Stimulated activated CD4-positive, alpha-beta T cell treated with anti-CD3 and anti-CD28 coated beads, Interleukin-1b, Interleukin-23, amount 100 ng/mL, for 24 hours (primary cell): ENCODE results near the gene ETFBKMT.

ENCODE experiments used
- DNase-seq, 4 experiments: peaks; one replicate each; pipeline ENCODE4 v3.0.0-alpha.2; 2020; ENCODE audit warnings: low read depth in 4 of 4, low spot score in 1 of 4

ETFBKMT gene, protein sequence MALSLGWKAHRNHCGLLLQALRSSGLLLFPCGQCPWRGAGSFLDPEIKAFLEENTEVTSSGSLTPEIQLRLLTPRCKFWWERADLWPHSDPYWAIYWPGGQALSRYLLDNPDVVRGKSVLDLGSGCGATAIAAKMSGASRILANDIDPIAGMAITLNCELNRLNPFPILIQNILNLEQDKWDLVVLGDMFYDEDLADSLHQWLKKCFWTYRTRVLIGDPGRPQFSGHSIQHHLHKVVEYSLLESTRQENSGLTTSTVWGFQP

DNA sequence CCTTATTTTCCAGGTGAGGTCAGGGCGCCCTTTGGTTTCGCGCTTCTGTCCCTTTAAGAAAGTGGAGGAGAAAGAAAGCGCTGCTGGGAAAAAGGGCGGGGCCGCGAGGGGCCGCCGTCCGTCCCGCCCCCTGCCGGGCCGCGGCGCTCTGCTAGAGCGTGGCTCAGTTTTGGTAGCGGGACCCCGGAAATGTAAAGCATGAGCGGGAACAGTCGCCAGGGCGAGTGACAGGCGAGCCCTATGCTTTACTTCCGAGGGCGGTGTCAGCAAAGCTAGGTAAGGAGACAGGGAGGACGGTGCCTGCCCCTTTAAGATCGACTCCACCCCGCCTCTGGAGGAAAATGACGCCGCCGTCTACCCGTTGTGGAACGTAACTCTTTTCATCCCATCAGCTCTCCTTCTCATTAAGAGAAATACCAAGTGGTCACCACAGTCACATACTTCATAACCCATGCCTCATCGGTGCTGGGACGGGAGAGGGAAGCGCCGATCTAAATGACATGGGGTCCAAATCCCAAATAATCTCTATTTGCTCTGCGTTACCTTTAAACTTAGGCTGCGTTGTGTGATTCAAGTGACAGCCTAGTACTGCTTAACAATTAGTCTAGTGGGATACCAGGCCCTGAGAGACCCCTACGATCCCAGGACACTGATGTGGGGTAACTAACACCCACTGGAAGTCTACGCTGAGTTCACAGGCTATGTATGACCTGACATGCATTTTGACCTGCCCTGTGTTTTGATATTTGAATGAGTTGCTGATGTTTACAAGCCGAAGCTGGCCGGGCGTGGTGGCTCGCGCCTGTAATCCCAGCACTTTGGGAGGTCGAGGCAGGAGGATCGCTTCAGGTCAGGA, at the start of gene ETFBKMT:
Gene ETFBKMT (plus strand): TSS at position 602 of the 856 bp plus-strand sequence. CDS start 2,266 bp downstream, outside the sequence.
- DNase-seq: peak; percentile 71 to 88 (median 82)

DNA sequence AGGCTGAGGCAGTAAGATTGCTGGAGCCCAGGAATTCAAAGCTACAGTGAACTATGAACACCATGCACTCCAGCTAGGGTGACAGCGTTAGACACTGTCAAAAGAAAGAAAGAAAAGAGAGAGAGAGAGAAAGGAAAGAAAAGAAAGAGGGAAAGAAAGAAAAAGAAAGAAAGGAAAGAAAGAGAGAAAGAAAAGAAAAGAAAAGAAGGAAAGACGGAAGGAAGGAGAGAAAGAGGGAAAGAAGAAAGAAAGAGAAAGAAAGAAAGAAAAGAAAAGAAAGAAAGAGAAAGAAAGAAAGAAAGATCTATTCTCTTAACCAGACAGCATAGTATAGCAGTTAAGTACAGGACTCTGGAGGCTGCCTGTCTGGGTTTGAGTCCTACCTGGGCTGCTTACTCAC, 46.7 kb upstream of the ETFBKMT start:
- no peak for DNase-seq

DNA sequence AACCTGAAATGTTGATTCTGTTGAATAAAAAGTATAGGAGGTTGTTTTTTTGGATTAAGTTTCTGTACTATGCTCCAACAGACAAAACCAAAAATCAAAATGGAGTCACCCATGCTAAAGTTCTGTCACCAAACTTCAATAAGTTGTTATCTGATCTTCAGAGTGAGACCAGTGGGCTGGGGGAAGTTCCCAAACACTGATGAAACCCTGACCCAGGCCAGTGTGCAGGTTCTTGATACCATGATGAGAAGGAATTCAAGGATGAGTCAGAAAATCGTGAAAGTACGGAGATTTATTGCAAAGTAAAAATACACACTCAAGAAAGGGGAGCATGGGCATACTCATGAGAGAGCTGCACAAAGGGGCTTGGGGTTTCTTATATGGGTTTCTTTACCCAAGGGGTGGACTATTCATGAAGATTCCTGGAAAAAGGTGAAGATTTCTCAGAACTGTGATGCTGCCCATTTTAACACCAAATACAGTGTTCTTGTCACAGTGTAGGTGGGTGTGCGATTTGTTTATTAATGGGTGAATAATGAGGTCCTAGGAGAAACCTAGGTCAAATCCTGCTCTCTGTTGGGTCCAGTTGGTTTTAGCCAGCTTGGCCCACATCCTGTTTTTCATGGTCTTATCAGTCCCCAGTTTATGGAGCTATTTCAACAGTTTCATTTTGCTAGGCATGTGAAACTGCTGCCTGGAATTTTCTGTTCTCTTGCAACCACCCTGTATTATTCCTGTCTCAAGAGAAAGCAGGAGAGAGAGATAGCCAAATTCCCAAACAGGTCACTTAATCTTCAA, 41.1 kb upstream of the ETFBKMT start:
- no peak for DNase-seq

DNA sequence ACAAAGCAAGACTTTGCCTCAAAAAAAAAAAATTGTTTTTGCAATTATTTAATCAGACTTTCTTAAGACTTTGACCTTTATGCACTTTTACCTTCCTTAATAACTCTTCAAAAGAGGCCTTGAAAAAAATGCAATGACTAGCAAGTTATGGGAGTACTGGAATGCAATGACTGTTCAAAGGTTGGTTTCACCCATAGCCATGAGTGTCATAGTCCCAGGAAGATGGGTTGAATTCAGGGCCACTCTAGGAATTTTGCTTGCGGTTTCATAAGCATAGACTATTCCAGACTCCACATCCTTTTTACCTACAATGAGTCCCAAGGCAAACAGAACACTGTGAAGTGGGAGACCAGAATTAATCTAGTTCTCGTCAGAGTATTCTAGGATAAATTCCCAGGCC, 39.2 kb upstream of the ETFBKMT start:
- no peak for DNase-seq

DNA sequence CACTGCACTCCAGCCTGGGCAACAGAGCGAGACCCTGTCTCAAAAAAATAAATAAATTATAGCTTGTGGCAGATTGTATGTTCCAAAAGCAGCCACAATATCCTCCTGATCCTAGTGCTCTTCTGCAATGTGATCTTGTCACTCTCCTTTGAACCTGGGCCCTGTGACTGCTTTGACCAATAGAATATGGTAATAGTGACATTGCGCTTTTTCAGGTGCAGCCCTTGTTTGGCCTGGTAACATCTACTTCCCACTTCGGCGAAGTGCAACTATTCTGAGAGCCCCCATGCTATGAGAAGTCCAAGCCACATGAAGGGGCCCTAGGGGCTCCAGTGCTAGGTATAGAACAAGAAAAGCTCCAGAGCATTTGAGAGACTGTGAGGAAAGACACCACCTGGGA, 37.5 kb upstream of the ETFBKMT start:
- no peak for DNase-seq

DNA sequence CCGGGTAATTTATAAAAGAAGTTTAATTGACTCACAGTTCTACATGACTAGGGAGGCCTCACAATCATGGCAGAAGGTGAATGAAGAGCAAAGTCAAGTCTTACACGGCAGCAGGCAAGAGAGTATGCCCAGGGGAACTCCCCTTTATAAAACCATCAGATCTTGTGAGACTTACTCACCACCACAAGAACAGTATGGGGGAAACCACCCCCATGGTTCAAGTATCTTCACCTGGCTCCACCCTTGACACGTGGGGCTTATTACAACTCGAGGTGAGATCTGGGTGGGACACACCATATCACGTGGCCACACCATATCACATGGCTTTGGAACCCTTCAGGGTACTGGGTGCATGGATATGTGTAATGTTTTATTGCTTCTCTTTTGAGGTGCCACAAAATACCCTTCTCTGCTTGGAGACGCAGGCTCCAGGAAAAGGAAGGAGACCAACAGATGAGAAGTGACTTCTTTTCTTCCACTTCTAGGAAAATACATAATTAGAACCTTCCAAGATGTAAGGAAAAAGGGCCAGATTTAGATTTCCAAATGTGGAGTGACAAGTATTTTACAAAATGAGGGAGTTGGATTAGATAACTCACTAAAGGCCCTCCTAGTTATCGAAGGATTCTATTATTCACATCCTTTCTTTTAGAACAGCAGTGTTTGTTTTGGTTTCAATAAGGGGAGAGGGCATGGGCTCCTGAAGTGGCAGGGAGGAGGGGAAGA, 33.1 kb upstream of the ETFBKMT start:
- DNase-seq: no peak

DNA sequence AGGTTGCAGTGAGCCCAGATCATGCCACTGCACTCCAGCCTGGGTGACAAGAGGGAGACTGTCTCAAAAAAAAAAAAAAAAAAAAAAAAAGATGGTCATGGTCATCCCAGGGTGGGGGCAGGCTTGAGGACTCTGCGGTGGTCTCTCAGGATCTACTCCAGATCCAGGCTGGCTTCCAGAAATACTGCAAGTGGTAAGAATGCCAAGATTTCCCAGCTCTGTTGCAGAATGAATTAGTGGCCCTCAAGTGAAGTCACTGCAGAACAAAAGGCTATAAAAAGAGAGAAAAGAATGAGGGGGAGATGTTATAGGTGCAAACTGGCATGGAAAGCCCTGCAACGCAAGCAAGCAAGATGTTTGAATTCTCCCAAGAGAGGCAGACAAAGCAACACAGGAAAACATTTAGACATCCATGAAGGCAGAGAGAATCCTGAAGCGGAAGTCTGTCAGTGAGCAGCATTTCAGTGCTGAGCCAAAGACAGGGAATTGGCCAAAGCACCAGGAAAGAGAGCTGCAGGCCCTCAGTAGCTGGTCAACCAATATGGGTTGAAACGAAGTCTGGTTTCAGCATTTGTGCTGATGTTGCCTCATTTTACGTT, 31.9 kb upstream of the ETFBKMT start:
- no peak for DNase-seq

DNA sequence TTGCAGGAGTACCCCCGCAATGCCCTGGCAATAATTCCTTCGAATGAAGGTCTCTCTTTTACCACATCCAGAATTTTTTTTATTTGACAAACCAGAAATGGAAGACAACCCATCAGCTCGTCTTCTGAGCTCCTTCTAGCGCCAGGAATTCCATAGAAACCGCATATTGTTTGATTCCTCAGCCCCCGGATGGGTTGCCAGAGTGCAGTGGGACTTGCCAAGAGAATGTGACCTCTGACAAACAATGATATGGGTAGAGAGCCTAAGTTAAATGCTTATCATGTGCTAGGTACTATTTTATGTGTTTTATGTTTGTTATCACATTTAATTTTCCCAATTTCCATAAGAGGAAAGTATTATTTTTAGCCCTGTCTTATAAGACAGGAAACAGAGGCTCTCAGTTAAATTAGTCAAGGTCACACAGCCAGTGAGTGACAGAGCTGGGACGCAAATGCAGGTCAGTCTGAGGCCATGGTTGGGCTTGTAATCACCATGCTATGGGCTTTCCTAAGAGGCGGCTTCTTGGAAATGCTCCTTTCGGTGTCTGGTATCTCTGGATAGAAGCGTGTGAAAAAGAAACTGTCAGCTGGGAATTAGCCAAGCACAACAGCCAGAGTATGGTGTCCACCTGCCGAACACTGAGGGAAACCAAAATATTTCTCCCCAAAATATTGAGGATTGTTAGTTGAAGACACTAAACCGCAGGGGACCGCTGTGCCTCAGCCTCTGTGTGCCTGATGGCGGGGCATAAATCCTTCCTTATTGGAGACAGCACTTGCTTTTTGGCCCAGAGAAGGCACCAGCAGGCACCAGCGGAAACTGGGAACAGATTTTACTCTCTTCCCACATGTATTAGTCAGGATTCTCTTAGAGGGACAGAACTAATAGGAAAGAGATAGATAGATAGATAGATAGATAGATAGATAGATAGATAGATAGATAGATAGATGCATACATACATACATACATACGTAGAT, 29.4 kb upstream of the ETFBKMT start:
- no peak for DNase-seq

DNA sequence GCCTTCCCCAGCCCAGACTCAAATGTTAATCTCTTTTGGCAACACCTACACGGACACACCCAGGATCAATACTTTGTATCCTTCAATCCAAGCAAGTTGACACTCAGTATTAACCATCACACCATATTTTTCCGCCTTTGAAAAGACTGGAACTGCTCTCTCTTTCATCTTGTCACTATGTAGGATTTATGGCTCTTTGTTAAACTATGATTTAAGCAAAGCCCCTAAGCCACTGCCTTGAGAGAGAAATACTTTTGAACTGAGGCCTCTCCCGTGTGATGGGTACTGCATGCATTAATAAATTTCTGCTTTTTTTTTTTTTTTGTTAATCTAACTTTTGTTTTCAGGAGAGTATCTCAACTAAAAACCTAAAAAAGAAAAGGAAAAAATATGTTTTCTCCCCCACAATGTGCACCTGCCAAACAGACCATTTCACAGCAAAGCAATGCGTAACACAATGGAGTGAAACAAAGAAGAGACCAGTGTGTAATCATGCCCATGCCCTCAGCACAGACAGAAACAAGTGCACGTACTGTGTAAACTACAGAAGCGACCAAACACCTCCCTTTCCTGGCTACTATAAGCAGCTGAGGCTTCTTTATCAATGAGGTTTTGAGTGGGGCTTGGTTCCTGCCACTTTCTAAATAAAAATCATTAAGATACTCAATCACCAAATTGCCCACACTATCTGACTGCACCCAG, 28.3 kb upstream of the ETFBKMT start:
- no peak for DNase-seq

DNA sequence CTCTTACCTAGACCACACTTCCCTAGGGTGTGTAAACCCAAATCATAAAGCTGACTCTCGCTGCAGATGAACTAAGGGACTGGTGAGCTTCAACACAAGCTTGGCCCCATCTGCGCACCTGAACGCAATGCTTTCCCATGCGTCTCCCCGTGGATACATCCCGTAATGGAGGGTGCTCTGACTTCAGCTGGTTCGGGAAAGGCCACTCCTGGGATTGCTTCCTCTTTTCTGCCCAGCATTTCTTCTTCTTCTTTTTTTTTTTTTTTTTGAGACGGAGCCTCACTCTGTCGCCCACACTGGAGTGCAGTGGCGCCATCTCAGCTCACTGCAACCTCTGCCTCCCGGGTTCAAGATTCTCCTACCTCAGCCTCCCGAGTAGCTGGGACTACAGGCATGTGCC, 27.7 kb upstream of the ETFBKMT start:
- DNase-seq: no peak

DNA sequence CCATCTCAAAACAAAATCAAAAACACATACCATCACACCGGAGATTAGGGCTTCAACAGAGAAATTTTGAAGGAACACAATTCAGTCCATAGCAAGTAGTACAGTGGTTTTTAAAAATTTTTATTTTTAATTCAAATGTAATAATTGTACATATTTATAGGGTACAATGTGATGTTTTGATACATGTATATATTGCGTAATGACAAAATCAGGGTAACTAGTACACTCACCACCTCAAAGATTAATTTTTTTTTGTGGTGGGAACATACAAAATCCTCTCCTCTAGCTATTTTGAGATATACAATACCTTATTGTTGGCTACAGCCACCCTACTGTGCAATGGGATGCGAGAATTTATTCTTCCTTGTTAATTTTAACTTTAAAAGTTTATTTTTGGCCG, 26.0 kb upstream of the ETFBKMT start:
- no peak for DNase-seq

DNA sequence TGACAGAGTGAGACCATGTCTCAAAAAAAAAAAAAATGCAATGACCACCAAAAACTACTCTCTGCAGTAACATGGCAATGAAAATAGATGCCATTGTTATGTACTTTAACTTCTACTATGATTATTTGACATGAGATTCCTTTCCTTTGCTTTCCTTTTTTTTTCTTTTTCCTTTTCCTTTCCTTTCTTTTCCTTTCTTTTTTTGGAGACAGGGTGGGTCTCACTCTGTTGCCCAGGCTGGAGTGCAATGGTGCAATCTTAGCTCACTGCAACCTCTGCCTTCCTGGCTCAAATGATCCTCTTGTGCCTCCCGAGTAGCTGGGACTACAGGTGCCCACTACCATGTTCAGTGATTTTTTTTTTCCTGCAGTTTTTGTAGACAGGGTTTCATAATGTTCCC, 24.9 kb upstream of the ETFBKMT start:
- no peak for DNase-seq

DNA sequence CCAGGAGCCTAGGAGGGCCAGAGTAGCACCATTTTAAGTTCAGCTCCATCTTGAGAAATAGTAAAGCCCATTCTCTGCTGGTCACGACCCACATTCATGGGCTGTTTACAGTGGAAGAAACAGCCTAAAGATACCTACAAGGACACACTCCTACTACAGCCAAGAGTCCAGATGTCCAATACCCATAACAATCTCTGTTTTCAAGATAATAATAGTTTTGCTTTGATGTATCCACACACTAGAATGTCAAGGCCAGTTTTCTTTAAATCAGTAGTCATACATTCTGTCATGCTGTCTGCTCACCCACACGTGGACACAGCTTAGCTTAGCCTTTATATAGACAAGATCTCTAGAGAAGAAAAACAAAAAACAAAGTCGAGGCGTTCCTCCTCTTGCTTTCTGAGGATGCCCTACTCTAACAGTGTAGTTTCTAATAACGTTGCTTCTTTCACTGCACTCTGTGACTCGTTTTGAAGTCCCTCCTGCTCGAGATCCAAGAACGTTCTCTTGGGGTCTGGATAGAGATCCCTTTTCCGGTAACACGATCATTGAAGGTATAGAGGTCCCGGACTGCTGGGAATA, 17.9 kb upstream of the ETFBKMT start:
- DNase-seq: no peak

DNA sequence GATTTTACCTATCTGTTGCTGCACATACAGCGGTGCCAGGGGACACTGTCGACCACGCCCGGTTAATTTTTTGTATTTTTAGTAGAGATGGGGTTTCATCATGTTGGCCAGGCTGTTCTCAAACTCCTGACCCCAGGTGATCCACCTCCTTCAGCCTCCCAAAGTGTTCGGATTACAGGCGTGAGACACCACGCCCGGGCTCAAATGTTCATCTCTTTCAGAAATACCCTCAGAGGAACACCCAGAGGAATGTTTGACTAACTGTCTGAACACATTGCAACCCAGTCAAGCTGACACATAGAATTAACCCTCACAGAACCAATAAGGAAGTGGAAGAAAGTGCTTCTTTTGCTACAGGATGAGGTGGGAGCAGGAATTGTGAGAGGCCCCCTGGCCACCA, 15.0 kb upstream of the ETFBKMT start:
- DNase-seq: no peak

DNA sequence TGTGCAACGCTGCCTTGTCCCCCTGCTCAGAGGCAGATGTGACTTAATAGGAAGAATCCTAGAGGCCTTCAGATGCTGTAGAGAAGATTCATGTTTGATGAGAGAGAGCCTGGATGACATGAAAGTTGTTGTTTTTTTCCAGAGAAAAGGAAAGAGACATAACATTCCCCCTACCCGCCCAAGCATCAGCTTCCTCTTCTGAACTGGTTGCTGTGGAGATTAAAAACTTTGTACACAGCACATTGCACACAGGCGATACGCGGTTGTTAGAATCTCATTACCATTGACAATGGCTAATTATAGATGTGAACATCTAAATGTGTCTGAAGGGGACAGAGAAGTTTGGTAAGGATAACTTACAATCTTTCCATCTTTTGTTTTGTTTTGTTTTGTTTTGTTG, 13.6 kb upstream of the ETFBKMT start:
- DNase-seq: no peak

DNA sequence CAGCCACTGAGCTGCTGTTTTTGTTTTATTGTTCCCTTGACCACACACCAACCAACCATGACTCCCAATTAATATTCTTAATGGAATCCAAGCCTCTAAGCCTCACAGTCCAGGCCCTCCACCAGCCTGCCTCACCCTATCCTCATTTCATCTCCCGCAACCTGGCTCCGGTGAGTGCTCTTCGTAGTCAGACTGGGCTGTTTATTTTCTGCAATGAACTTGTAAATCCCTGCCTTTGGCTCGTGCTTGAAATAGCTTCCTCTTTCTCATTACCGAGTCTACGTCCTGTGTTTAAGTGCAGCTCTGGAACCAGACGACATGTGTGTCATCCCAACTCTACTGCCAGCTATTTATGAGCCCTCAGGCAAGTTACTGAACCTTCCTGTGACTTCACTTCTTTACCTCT, 12.4 kb upstream of the ETFBKMT start:
- DNase-seq: no peak

DNA sequence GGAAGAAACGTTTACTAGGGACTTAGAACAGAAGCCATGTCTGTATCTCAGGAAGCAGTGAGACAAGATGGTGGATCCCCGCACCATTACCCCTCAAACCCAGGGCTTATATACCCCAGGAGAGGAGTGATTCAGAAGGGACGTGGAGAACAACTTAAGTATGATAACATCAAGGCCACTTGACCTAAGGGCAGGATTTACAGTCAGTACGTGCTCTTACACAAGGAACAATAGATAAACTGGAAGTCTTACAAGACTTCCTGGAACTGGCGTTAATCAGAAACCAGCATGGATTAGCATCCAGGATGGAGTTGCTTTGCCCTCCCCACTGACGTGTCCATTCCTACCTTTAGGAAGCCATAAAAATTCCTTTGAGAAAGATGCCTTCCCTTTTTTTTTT, 8.6 kb upstream of the ETFBKMT start:
- no peak for DNase-seq

DNA sequence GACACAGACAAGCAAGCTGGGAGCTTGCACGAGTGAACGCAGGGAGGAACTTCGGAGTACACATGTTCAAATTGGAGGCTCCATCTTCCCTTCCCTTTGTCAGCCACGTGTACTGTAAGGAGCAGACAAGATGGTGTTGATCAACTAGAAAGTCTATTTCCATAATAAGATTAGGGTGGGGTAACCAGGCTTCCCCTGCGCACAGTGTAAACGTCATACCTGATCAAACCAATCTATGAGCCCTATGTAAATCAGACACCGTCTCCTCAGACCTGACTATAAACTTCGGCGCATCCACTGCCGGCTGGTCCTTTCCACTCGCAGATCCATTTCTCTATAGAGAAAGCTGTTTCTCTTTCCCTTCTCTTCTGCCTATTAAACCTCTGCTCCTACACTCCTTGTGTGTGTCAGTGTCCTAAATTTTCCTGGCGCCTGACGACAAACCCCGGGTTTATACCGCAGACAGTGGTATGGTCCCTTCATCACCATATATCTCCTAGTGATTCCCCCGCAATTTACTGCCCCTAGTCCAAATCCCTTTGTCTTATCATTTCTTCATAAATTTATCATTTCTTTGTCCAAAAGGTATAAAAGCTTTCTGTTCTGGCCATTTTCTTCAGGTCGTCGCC, 7.5 kb upstream of the ETFBKMT start:
- no peak for DNase-seq
